Raji (cell line): ENCODE data around the gene AHI1.

ENCODE experiments used
- POLR2A ChIP-seq: IDR thresholded peaks from 2 replicates; pipeline ENCODE4 v1.6.1; 2011; ENCODE audit warnings: low read depth, low read length, control low read depth; ENCODE audit not compliant: insufficient read depth

AHI1 gene

GRCh38 chr6:135520781-135521180 lies 23.2 kb upstream of the AHI1 start:
- no peak for TF ChIP-seq POLR2A

- no peak for TF ChIP-seq POLR2A
These were observed 21.8 kb upstream of the AHI1 start for GRCh38 chr6:135519348-135519747.

DNA sequence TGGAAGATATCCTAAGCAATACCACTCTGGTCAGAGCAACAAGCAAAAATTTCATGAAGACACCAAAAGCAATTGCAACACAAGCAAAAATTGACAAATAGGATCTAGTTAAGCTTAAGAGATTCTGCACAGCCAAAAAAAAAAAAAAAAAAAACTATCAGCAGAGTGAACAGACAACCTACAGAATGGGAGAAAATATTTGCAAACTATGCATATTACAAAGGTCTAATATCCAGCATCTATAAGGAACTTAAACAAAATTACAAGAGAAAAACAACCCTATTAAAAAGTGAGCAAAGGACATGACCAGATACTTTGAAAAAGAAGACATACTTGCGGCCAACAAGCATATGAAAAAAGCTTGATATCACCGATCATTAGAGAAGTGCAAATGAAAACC lies 20.0 kb upstream of the AHI1 start:
- no peak for TF ChIP-seq POLR2A

GRCh38 chr6:135514706-135515105 lies 17.2 kb upstream of the AHI1 start:
- TF ChIP-seq POLR2A = no peak

- no peak for TF ChIP-seq POLR2A
These were observed 8.9 kb upstream of the AHI1 start for GRCh38 chr6:135506270-135506997.

- TF ChIP-seq POLR2A = no peak
These were observed 8.1 kb upstream of the AHI1 start for GRCh38 chr6:135505648-135506047.

- TF ChIP-seq POLR2A = no peak
These were observed 7.7 kb upstream of the AHI1 start for GRCh38 chr6:135505222-135505621.

- no peak for TF ChIP-seq POLR2A
These were observed 7.2 kb upstream of the AHI1 start for GRCh38 chr6:135504734-135505133.

- no peak for TF ChIP-seq POLR2A
These were observed 6.3 kb upstream of the AHI1 start for GRCh38 chr6:135503703-135504475.

DNA sequence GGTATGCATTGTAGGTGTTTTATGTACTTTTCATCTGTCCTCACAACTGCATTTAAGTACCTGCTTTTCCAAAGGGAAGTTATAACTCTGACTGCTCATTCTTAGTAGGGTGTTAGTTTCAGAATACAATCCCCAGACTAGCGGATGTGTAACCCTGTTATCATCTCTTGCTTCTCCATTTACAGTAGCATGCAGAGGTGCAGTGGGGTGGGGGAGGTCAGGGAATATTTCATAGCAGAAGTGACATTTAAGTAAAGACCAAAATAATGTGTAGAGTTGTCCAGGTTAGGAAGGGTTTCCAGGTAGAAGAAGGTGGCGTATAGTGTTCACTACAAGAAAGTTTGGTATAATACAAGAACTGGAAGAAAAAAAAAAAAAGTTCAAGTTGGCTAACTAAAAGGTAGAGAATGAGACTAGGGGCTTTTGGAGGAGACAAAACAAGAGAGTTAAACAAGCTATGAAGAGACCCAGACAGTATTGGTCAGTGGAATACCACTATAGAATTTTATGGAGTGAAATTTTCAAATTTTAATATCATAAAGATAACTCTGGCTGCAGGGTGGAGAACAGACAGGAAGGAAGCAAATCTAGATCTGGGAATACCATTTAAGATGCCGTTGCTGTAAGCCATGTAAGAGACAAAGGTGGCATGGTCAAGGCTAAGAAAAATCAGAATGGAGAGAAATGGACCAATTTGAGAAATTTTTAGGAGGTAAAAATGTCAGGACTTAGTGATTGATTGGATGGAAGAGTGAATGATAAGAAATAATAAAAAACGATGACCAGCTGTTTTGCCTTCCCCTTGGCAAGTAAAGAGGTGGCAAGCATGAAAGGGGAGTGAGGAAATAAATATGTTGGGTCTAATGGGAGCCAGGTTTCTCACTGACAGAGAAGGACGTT lies 2.2 kb upstream of the AHI1 start:
- no peak for TF ChIP-seq POLR2A

- TF ChIP-seq POLR2A = no peak
These were observed 773 bp upstream of the AHI1 start for GRCh38 chr6:135498185-135498841.

- no peak for TF ChIP-seq POLR2A
These were observed 634 bp downstream of the AHI1 start for GRCh38 chr6:135496800-135497411.

GRCh38 chr6:135493218-135493961 lies 4.2 kb downstream of the AHI1 start:
- no peak for TF ChIP-seq POLR2A

- TF ChIP-seq POLR2A = no peak
These were observed 7.2 kb downstream of the AHI1 start for GRCh38 chr6:135490381-135490780.
